Skeletal muscle tissue (tissue), 4 donors: ENCODE results near the gene PALLD. TPM values are rescaled to one million over a fixed set of nuclear protein-coding genes. Genes with fewer than 3 reads are reported as not detected.

ENCODE experiments used
- H3K27ac ChIP-seq: one replicate; pipeline ENCODE4 v1.7.0; 2013; ENCODE audit warnings: mild to moderate bottlenecking, low read depth, low read length, inconsistent platforms
- H3K27me3 ChIP-seq, 3 donors: one replicate each; pipeline ENCODE4 v1.7.0; 2013; ENCODE audit warnings: low read length in 3 of 3; ENCODE audit not compliant: control insufficient read depth in 3 of 3, insufficient read depth in 3 of 3
- H3K36me3 ChIP-seq, 3 donors: one replicate each; pipeline ENCODE4 v1.7.0; 2013; ENCODE audit warnings: low read length in 3 of 3; ENCODE audit not compliant: control insufficient read depth in 3 of 3, insufficient read depth in 3 of 3
- H3K4me1 ChIP-seq, 3 donors: one replicate each; pipeline ENCODE4 v1.7.0; 2013; ENCODE audit warnings: low read length in 3 of 3, mild to moderate bottlenecking in 3 of 3; ENCODE audit not compliant: control insufficient read depth in 3 of 3, insufficient read depth in 3 of 3
- H3K4me3 ChIP-seq, 3 donors: one replicate each; pipeline ENCODE4 v1.7.0; 2013; ENCODE audit warnings: low read length in 3 of 3
- H3K9ac ChIP-seq, 3 donors: one replicate each; pipeline ENCODE4 v1.7.0; 2013; ENCODE audit warnings: low read length in 3 of 3, mild to moderate bottlenecking in 3 of 3, moderate library complexity in 2 of 3, low read depth in 1 of 3
- H3K9me3 ChIP-seq, 3 donors: one replicate each; pipeline ENCODE4 v1.7.0; 2013; ENCODE audit warnings: low read length in 3 of 3; ENCODE audit not compliant: control insufficient read depth in 3 of 3
- total RNA-seq: library from RNA; depleted of rRNA; stranded (reverse); fragments of >200 nt; gene quantifications from one replicate; pipeline ENCODE4 v1.2.3, GENCODE V29; 2014
- donor health status: Osteomylitis.

PALLD gene
- total RNA-seq, 1 donor from 2014 or later = 140 TPM

- Histone ChIP-seq H3K9ac (no peak overlapping the region), H3K4me3 (no peak overlapping the region), H3K4me1 (peaks cover 2 to 14% (median 8%) of the 10 kb centered on the region in 3 donors), H3K27ac (no peak overlapping the region), H3K9me3 (no peaks in the 10 kb centered on the region), H3K36me3 (no peaks in the 10 kb centered on the region), H3K27me3 (no peaks in the 10 kb centered on the region)
Measured at GRCh38 chr4:168656946-168657473, 160.2 kb downstream of the PALLD start.

- no peaks in the 10 kb centered on the region for H3K27me3 ChIP-seq
- no peaks in the 10 kb centered on the region for H3K9me3 ChIP-seq
- no peak overlapping the region for H3K9ac ChIP-seq
- no peak overlapping the region for H3K4me3 ChIP-seq
- H3K4me1 ChIP-seq = peaks cover 4 to 18% (median 11%) of the 10 kb centered on the region in 3 donors
- H3K36me3 ChIP-seq = no peaks in the 10 kb centered on the region
- H3K27ac ChIP-seq = no peak overlapping the region
Measured at GRCh38 chr4:168658751-168659150, 161.9 kb downstream of the PALLD start.

- no peaks in the 10 kb centered on the region for H3K9me3 ChIP-seq
- H3K4me3 ChIP-seq = no peak overlapping the region
- no peaks in the 10 kb centered on the region for H3K27me3 ChIP-seq
- H3K36me3 ChIP-seq = no peaks in the 10 kb centered on the region
- H3K4me1 ChIP-seq = peaks cover 4 to 18% (median 8%) of the 10 kb centered on the region in 3 donors
- H3K27ac ChIP-seq = no peak overlapping the region
- H3K9ac ChIP-seq = no peak overlapping the region
Measured at GRCh38 chr4:168659741-168660465, 163.1 kb downstream of the PALLD start.

- Histone ChIP-seq H3K4me1 (peaks cover 2 to 8% (median 3%) of the 10 kb centered on the region in 3 donors), H3K27me3 (no peaks in the 10 kb centered on the region), H3K9me3 (no peaks in the 10 kb centered on the region), H3K27ac (no peak overlapping the region), H3K4me3 (no peak overlapping the region), H3K9ac (no peak overlapping the region), H3K36me3 (no peaks in the 10 kb centered on the region)
Measured at GRCh38 chr4:168662297-168662984, 165.6 kb downstream of the PALLD start.

- Histone ChIP-seq H3K36me3 (no peaks in the 10 kb centered on the region), H3K4me3 (no peak overlapping the region), H3K27me3 (no peaks in the 10 kb centered on the region), H3K27ac (no peak overlapping the region), H3K9me3 (no peaks in the 10 kb centered on the region), H3K9ac (no peak overlapping the region), H3K4me1 (peaks cover 2 to 8% (median 3%) of the 10 kb centered on the region in 3 donors)
Measured at GRCh38 chr4:168664242-168664891, 167.5 kb downstream of the PALLD start.

DNA sequence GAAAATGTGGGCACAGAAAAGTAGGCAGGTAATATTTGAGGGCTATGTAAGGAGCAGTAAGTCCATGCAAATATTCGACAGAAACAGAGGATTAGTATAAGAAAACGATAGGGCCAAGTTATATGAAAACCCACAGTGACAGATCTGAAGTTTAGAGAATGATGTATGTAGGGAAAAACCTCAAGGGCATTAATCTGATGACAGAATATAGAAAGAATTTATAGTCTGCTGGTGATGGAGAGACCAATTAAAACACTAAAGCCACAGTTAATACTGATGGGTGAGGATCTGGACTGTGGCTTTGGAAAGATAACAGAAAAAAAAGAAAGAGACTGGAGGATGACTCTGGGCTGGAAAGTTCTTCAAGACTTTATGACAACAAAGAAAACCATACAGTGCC is 169.7 kb downstream of the PALLD start:
- Histone ChIP-seq H3K4me3 (no peak overlapping the region), H3K36me3 (no peaks in the 10 kb centered on the region), H3K27me3 (no peaks in the 10 kb centered on the region), H3K9me3 (no peaks in the 10 kb centered on the region), H3K27ac (no peak overlapping the region), H3K4me1 (peaks cover 2 to 4% (median 3%) of the 10 kb centered on the region in 3 donors), H3K9ac (no peak overlapping the region)

- Histone ChIP-seq H3K36me3 (no peaks in the 10 kb centered on the region), H3K4me3 (no peak overlapping the region), H3K9ac (no peak overlapping the region), H3K27me3 (no peaks in the 10 kb centered on the region), H3K27ac (no peak overlapping the region), H3K9me3 (no peaks in the 10 kb centered on the region), H3K4me1 (peaks cover 1 to 4% (median 3%) of the 10 kb centered on the region in 3 donors)
Measured at GRCh38 chr4:168667376-168667775, 170.5 kb downstream of the PALLD start.

- Histone ChIP-seq H3K27me3 (no peaks in the 10 kb centered on the region), H3K4me3 (no peak overlapping the region), H3K4me1 (peaks cover 0 to 4% (median 3%) of the 10 kb centered on the region in 3 donors), H3K36me3 (no peaks in the 10 kb centered on the region), H3K9ac (no peak overlapping the region), H3K27ac (no peak overlapping the region), H3K9me3 (no peaks in the 10 kb centered on the region)
Measured at GRCh38 chr4:168667921-168668320, 171.1 kb downstream of the PALLD start.

- no peak overlapping the region for H3K9ac ChIP-seq
- no peak overlapping the region for H3K27ac ChIP-seq
- no peak overlapping the region for H3K4me3 ChIP-seq
- H3K4me1 ChIP-seq = peaks cover 0 to 9% (median 8%) of the 10 kb centered on the region in 3 donors
- H3K9me3 ChIP-seq = no peaks in the 10 kb centered on the region
- H3K27me3 ChIP-seq = no peaks in the 10 kb centered on the region
- peaks cover 0 to 4% (median 3%) of the 10 kb centered on the region in 3 donors for H3K36me3 ChIP-seq
Measured at GRCh38 chr4:168673476-168673875, 176.6 kb downstream of the PALLD start.
